MCF 10A (cell line): Measurements from ENCODE around the gene TP53BP2. TPM values are rescaled to one million over a fixed set of nuclear protein-coding genes. Genes with fewer than 3 reads are reported as not detected.

Experiments used
- BruUV-seq: library from RNA; stranded (reverse); fragments of 400-500 nt; replicated peaks from 2 replicates; lab custom pipeline; 2021; lab: Mats Ljungman, UMichigan
- CTCF ChIA-PET: fragments of 300-600 bp; sonication (Branson Sonifier 250); formaldehyde crosslinking; extraction: SDS; loops from one replicate; lab custom pipeline; 2021; ENCODE audit warnings: antibody characterized with exemption, inconsistent platforms; lab: Yijun Ruan, JAX
- POLR2A ChIA-PET: fragments of 300-600, 350-650 bp; sonication (Branson Sonifier 250); formaldehyde crosslinking; extraction: SDS; loops from one replicate; lab custom pipeline; 2020; ENCODE audit warnings: antibody characterized with exemption, inconsistent platforms; lab: Yijun Ruan, JAX
- DNase-seq: peaks from one replicate; pipeline ENCODE4 v3.0.0-alpha.2; 2018; ENCODE audit not compliant: unreplicated experiment
- H3K27ac Mint-ChIP-seq: one replicate; pipeline ENCODE4 v1.8.0; 2022; ENCODE audit warnings: mild to moderate bottlenecking, low read depth, mixed read lengths; ENCODE audit not compliant: unreplicated experiment
- H3K27me3 Mint-ChIP-seq: one replicate; pipeline ENCODE4 v1.8.0; 2022; ENCODE audit warnings: mixed read lengths; ENCODE audit not compliant: insufficient read depth, unreplicated experiment
- H3K36me3 Mint-ChIP-seq: one replicate; pipeline ENCODE4 v1.8.0; 2022; ENCODE audit warnings: mild to moderate bottlenecking, moderate library complexity, mixed read lengths; ENCODE audit not compliant: insufficient read depth, unreplicated experiment
- H3K4me1 Mint-ChIP-seq: one replicate; pipeline ENCODE4 v1.8.0; 2022; ENCODE audit warnings: mixed read lengths; ENCODE audit not compliant: insufficient read depth, unreplicated experiment
- H3K4me3 Mint-ChIP-seq: one replicate; pipeline ENCODE4 v1.8.0; 2022; ENCODE audit warnings: mild to moderate bottlenecking, moderate library complexity, mixed read lengths; ENCODE audit not compliant: unreplicated experiment
- H3K9me3 Mint-ChIP-seq: one replicate; pipeline ENCODE4 v1.8.0; 2022; ENCODE audit warnings: mixed read lengths; ENCODE audit not compliant: unreplicated experiment
- CTCF ChIP-seq: fragments of 200-600 bp; IDR thresholded peaks from one replicate; pipeline ENCODE4 v1.8.0; 2022; ENCODE audit warnings: antibody characterized with exemption, mild to moderate bottlenecking; ENCODE audit not compliant: unreplicated experiment
- intact Hi-C: fragments of 100-400 bp; cut with micrococcal nuclease; formaldehyde crosslinking; loops from 2 replicates; pipeline ENCODE4 v1.14.1; 2022
- total RNA-seq: library from RNA; stranded (reverse); gene quantifications from 2 replicates; pipeline ENCODE4 v1.2.3, GENCODE V29; 2022

The TP53BP2 gene
- total RNA-seq, 1 experiment from 2014 or later: 64.0 TPM

DNA sequence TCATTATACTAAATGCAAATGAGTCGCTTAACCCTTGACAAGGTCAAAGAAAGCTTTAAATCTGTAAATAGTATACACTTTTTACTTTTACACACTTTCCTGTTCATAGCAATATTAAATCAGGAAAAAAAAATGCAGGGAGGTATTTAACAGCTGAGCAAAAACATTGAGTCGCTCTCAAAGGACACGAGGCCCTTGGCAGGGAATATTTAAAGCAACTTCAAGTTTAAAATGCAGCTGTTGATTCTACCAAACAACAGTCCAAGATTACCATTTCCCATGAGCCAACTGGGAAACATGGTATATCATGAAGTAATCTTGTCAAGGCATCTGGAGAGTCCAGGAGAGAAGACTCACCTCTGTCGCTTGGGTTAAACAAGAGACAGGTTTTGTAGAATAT lies 70.7 kb downstream of the TP53BP2 start:
- Mint-ChIP-seq H3K4me3 (no peak overlapping the region), H3K27me3 (no peaks in the 10 kb centered on the region), H3K9me3 (no peaks in the 10 kb centered on the region), H3K27ac (peak overlapping the region; percentile 81), H3K36me3 (peaks cover 97% of the 10 kb centered on the region), H3K4me1 (peaks cover 67% of the 10 kb centered on the region)
- BruUV-seq: no TSS peak
- ChIA-PET POLR2A (interaction anchor here (0.7 to 8.7 kb wide), 16 partner anchors 9 to 113 kb away, joined by 3 to 71 read pairs (median 7); partner anchors contain the start of genes CAPN2 and TP53BP2), CTCF (interaction anchor here (0.6 to 2.9 kb wide), 20 partner anchors 8 to 360 kb away, joined by 3 to 21 read pairs (median 4); partner anchors contain the start of gene CAPN2)
- no peak for DNase-seq
- intact Hi-C loops: no loop called here
- TF ChIP-seq CTCF: no peak

DNA sequence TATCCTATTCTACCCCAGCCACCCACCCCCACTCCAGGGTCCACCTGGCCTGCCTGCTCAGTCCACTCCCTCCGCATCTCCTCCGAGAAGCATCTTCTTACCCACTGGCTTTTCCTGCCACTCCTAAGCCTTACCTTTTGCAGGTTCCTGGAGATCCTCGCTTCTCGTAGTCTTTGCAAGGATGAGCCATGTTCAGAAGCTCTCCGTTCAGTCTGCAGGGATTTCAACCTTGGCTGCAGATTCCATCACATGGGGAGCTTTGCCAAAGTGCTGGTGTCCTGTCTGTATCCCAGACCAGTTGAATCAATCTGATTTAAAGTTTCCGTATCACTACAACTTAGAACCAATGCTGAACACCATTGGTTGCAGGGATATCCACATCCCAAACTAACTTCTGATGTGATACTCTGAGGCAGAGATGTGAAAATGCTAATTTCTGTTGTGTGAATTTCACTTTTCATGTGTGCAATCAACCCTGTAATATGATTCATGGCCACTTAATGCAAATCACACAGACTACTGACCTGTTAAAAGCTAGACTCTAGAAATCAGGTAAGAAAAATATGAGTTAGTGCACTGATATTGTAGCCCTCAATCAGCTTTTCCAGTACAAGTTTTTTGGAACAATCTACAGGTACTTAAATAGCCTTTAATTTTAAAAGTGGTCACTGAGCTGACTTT lies 71.5 kb downstream of the TP53BP2 start:
- ChIA-PET CTCF (interaction anchor here (0.5 to 2.9 kb wide), 24 partner anchors 9 to 741 kb away, joined by 3 to 21 read pairs (median 4); partner anchors contain the start of gene CAPN2), POLR2A (interaction anchor here (0.6 to 8.7 kb wide), 17 partner anchors 10 to 1073 kb away, joined by 3 to 71 read pairs (median 7); partner anchors contain the start of genes CAPN2 and TP53BP2)
- no TSS peak for BruUV-seq
- no peaks in the 10 kb centered on the region for H3K9me3 Mint-ChIP-seq
- H3K27me3 Mint-ChIP-seq: no peaks in the 10 kb centered on the region
- H3K4me1 Mint-ChIP-seq: peaks cover 75% of the 10 kb centered on the region
- intact Hi-C loops: no loop called here
- peak overlapping the region; percentile 81 for H3K27ac Mint-ChIP-seq
- no peak for DNase-seq
- H3K36me3 Mint-ChIP-seq: peaks cover 97% of the 10 kb centered on the region
- H3K4me3 Mint-ChIP-seq: no peak overlapping the region
- no peak for TF ChIP-seq CTCF

DNA sequence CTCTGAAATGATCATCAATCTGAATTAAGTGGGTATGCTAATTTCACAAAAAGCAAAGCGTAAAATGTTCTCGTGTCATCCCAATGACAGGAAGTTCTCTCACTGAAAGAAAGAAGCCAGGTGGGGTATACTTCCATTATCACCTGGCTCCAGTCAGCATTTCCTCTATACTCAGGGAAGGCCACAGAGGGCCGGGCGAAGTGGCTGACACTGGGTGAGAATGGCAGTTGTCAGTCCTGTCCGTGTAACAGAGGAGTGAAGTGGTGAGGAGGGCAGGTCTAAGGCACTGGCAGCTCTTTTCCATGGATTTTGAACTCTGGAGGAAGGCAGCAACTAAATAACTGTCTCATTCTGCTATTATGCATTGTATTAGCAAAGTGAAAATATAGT lies 73.0 kb downstream of the TP53BP2 start:
- Mint-ChIP-seq H3K27ac (peak overlapping the region; percentile 92), H3K36me3 (peaks cover 94% of the 10 kb centered on the region), H3K27me3 (no peaks in the 10 kb centered on the region), H3K4me3 (no peak overlapping the region), H3K4me1 (peaks cover 75% of the 10 kb centered on the region), H3K9me3 (no peaks in the 10 kb centered on the region)
- intact Hi-C loops: loop anchor here (1.0 kb wide), 1 partner anchor 71 kb away; no protein-coding TSS in a partner anchor
- POLR2A ChIA-PET: interaction anchor here (0.5 to 8.7 kb wide), 17 partner anchors 8 to 85 kb away, joined by 4 to 71 read pairs (median 12); partner anchors contain the start of genes CAPN2 and TP53BP2
- BruUV-seq: no TSS peak
- DNase-seq: no peak
- CTCF ChIA-PET: interaction anchor here (0.8 to 5.3 kb wide), 11 partner anchors 10 to 683 kb away, joined by 3 to 41 read pairs (median 6); partner anchors contain the start of gene CAPN2
- TF ChIP-seq CTCF: no peak
